Measurements from ENCODE around the gene CGRRF1. TPM values are rescaled to one million over a fixed set of nuclear protein-coding genes. Genes with fewer than 3 reads are reported as not detected.

Gene CGRRF1
- total and polyA plus RNA-seq, 10 of the 15 experiments (the other 5 are each of a cell fraction or from before 2014, with no cell fraction given): 5.5 to 47.7 (median 13.5) TPM

DNA sequence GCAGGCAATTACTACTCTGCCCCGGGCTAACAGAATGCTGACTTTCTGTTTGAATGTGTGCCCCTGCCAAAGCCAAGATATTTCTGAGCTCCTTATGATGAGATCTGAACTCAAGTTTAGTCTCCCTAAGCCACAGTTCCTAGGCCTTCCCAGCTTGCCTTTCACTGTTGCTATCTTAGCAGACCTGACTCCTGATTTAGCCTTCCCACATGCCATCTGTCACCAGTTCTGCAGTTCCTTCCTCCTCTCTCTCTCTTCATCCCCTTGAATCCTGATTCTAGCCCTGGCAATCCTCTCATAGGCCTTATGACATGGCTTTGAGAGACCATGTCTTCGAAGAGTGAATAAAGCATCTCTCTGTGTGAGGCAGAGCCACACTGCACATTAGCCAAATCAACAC is 44.7 kb downstream of the CGRRF1 start:
- Histone ChIP-seq H4K20me1 (ENCODE audit: control insufficient read depth, insufficient read depth) (no peaks in the 10 kb centered on the region), H3K4me3 (no peak overlapping the region), H3K27ac (ENCODE audit: control insufficient read depth, insufficient read depth) (no peak overlapping the region), H3K9me3 (replicated peaks; ENCODE audit: control insufficient read depth, insufficient read depth, low read length) (no peaks in the 10 kb centered on the region), H2AFZ (ENCODE audit: control insufficient read depth, low read depth, low read length) (no peak overlapping the region), H3K9ac (ENCODE audit: control insufficient read depth, insufficient read depth, low read length) (no peak overlapping the region), H3K4me1 (ENCODE audit: control insufficient read depth, insufficient read depth, low read length) (no peaks in the 10 kb centered on the region), H3K79me2 (ENCODE audit: control insufficient read depth, insufficient read depth, low read length) (no peaks in the 10 kb centered on the region), H3K27me3 (replicated peaks in 1 of 2; ENCODE audit: control insufficient read depth in 2 of 2, insufficient read depth in 2 of 2, low read length in 1 of 2) (no peaks in the 10 kb centered on the region), H3K4me2 (ENCODE audit: control insufficient read depth, insufficient read depth) (no peak overlapping the region), H3K36me3 (ENCODE audit: control insufficient read depth in 2 of 2, insufficient read depth in 2 of 2, low read length in 1 of 2) (no peaks in the 10 kb centered on the region)
- TF ChIP-seq NR2F1 (conservative IDR thresholded peaks at IDR 0.05): no peak
- TF ChIP-seq NFYA (IDR thresholded peaks at IDR 0.05; ENCODE audit: borderline replicate concordance, low read depth, low read length): no peak
- TF ChIP-seq, protein P1, sequence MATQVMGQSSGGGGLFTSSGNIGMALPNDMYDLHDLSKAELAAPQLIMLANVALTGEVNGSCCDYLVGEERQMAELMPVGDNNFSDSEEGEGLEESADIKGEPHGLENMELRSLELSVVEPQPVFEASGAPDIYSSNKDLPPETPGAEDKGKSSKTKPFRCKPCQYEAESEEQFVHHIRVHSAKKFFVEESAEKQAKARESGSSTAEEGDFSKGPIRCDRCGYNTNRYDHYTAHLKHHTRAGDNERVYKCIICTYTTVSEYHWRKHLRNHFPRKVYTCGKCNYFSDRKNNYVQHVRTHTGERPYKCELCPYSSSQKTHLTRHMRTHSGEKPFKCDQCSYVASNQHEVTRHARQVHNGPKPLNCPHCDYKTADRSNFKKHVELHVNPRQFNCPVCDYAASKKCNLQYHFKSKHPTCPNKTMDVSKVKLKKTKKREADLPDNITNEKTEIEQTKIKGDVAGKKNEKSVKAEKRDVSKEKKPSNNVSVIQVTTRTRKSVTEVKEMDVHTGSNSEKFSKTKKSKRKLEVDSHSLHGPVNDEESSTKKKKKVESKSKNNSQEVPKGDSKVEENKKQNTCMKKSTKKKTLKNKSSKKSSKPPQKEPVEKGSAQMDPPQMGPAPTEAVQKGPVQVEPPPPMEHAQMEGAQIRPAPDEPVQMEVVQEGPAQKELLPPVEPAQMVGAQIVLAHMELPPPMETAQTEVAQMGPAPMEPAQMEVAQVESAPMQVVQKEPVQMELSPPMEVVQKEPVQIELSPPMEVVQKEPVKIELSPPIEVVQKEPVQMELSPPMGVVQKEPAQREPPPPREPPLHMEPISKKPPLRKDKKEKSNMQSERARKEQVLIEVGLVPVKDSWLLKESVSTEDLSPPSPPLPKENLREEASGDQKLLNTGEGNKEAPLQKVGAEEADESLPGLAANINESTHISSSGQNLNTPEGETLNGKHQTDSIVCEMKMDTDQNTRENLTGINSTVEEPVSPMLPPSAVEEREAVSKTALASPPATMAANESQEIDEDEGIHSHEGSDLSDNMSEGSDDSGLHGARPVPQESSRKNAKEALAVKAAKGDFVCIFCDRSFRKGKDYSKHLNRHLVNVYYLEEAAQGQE (IDR thresholded peaks at IDR 0.05; ENCODE audit: low read depth, low read length): no peak
- TF ChIP-seq, protein P2, sequence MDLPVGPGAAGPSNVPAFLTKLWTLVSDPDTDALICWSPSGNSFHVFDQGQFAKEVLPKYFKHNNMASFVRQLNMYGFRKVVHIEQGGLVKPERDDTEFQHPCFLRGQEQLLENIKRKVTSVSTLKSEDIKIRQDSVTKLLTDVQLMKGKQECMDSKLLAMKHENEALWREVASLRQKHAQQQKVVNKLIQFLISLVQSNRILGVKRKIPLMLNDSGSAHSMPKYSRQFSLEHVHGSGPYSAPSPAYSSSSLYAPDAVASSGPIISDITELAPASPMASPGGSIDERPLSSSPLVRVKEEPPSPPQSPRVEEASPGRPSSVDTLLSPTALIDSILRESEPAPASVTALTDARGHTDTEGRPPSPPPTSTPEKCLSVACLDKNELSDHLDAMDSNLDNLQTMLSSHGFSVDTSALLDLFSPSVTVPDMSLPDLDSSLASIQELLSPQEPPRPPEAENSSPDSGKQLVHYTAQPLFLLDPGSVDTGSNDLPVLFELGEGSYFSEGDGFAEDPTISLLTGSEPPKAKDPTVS (IDR thresholded peaks at IDR 0.05; ENCODE audit: low read depth, low read length): no peak
- TF ChIP-seq JUND (IDR thresholded peaks at IDR 0.05; ENCODE audit: low read depth, low read length): no peak
- TF ChIP-seq, protein P3, sequence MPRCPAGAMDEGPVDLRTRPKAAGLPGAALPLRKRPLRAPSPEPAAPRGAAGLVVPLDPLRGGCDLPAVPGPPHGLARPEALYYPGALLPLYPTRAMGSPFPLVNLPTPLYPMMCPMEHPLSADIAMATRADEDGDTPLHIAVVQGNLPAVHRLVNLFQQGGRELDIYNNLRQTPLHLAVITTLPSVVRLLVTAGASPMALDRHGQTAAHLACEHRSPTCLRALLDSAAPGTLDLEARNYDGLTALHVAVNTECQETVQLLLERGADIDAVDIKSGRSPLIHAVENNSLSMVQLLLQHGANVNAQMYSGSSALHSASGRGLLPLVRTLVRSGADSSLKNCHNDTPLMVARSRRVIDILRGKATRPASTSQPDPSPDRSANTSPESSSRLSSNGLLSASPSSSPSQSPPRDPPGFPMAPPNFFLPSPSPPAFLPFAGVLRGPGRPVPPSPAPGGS (IDR thresholded peaks at IDR 0.05; ENCODE audit: borderline replicate concordance, insufficient read depth, low read depth, low read length, poor library complexity, severe bottlenecking): no peak
- no peak for TF ChIP-seq ZNF274 (IDR thresholded peaks at IDR 0.05; ENCODE audit: insufficient read depth, insufficient read length)
- TF ChIP-seq, protein P4, sequence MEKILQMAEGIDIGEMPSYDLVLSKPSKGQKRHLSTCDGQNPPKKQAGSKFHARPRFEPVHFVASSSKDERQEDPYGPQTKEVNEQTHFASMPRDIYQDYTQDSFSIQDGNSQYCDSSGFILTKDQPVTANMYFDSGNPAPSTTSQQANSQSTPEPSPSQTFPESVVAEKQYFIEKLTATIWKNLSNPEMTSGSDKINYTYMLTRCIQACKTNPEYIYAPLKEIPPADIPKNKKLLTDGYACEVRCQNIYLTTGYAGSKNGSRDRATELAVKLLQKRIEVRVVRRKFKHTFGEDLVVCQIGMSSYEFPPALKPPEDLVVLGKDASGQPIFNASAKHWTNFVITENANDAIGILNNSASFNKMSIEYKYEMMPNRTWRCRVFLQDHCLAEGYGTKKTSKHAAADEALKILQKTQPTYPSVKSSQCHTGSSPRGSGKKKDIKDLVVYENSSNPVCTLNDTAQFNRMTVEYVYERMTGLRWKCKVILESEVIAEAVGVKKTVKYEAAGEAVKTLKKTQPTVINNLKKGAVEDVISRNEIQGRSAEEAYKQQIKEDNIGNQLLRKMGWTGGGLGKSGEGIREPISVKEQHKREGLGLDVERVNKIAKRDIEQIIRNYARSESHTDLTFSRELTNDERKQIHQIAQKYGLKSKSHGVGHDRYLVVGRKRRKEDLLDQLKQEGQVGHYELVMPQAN (conservative IDR thresholded peaks at IDR 0.05): no peak
- no peak for TF ChIP-seq MXI1 (IDR thresholded peaks at IDR 0.05; ENCODE audit: low read depth, low read length)
- TF ChIP-seq ZNF24 (IDR thresholded peaks at IDR 0.05): no peak
- no peak for DNase-seq (ENCODE audit: low read depth, low spot score)
- 46% methylated on average over 2 of the region's 2 CpGs for WGBS (ENCODE audit: insufficient coverage, insufficient replicate concordance, low lambda C conversion rate, missing lambda C conversion rate)
- ChIA-PET POLR2A (no interaction called here), SMC1A (ENCODE audit: uncharacterized antibody, unreplicated experiment) (interaction anchor here (0.8 kb wide), 1 partner anchor 89 kb away, joined by 3 read pairs; no protein-coding TSS in a partner anchor), CTCF (interaction anchor here (0.6 to 1.6 kb wide), 2 partner anchors 10 to 16 kb away, joined by 3 read pairs; no protein-coding TSS in a partner anchor), RAD21 (ENCODE audit: unreplicated experiment) (no interaction called here)
- in situ Hi-C loops (cut with MboI) (no loop called here), intact Hi-C loops (cut with micrococcal nuclease; ENCODE audit: unreplicated experiment) (no loop called here)
- ATAC-seq: no peak
- FAIRE-seq: no peak
- BruUV-seq (replicated peaks): no TSS peak

All from GM12878 (cell line).